Measurements from ENCODE around the gene FAM227B. TPM values are rescaled to one million over a fixed set of nuclear protein-coding genes. Genes with fewer than 3 reads are reported as not detected.

Gene FAM227B
- total RNA-seq, 1 donor from 2014 or later = 2.9 TPM

- intact Hi-C loops (cut with DNase I) = loop anchor here (5.0 to 10.0 kb wide), 2 partner anchors 186 to 632 kb away; no protein-coding TSS in a partner anchor
- H3K36me3 ChIP-seq = no peaks in the 10 kb centered on the region
- no peaks in the 10 kb centered on the region for H3K4me1 ChIP-seq
- peak within 1 kb of the TSS; percentile 42 to 44 for H3K4me3 ChIP-seq
- H3K27me3 ChIP-seq = no peaks in the 10 kb centered on the region
- TF ChIP-seq CTCF (IDR thresholded peaks at IDR 0.05) (no peak), POLR2A (IDR thresholded peaks at IDR 0.05) (peak in 1 of 2 donors; percentile 72)
- no peak for DNase-seq (ENCODE audit: extremely low spot score in 2 of 2)
- no peaks in the 10 kb centered on the region for H3K9me3 ChIP-seq
- peak within 1 kb of the TSS; percentile 74 for H3K27ac ChIP-seq
Measured at GRCh38 chr15:49423021-49423420, 197.6 kb downstream of the FAM227B start, which contains the start of gene FGF7. Gene FGF7 (plus strand): TSS chr15:49423242. CDS start chr15:49424298, 1,056 bp downstream.

GRCh38 chr15:49421991-49422390 is 198.6 kb downstream of the FAM227B start:
- no peaks in the 10 kb centered on the region for H3K27me3 ChIP-seq
- H3K4me3 ChIP-seq = peak overlapping the region; percentile 3 to 42
- no peaks in the 10 kb centered on the region for H3K4me1 ChIP-seq
- H3K9me3 ChIP-seq = no peaks in the 10 kb centered on the region
- intact Hi-C loops (cut with DNase I) = loop anchor here (5.0 to 10.0 kb wide), 2 partner anchors 185 to 633 kb away; no protein-coding TSS in a partner anchor
- TF ChIP-seq CTCF (IDR thresholded peaks at IDR 0.05) (peak in 2 of 3 experiments; percentile 45 to 96), POLR2A (IDR thresholded peaks at IDR 0.05) (no peak), POLR2AphosphoS5 (IDR thresholded peaks at IDR 0.05; ENCODE audit: insufficient read depth in 1 of 2, low read depth in 1 of 2) (no peak)
- H3K36me3 ChIP-seq = no peaks in the 10 kb centered on the region
- no peak for DNase-seq (ENCODE audit: extremely low spot score in 2 of 2)
- peak overlapping the region; percentile 74 for H3K27ac ChIP-seq

GRCh38 chr15:49418811-49419210 is 201.8 kb downstream of the FAM227B start:
- H3K27ac ChIP-seq = no peak overlapping the region
- H3K36me3 ChIP-seq = no peaks in the 10 kb centered on the region
- intact Hi-C loops (cut with DNase I) = no loop called here
- no peaks in the 10 kb centered on the region for H3K4me1 ChIP-seq
- DNase-seq (ENCODE audit: extremely low spot score in 2 of 2) = no peak
- H3K9me3 ChIP-seq = no peaks in the 10 kb centered on the region
- TF ChIP-seq POLR2AphosphoS5 (IDR thresholded peaks at IDR 0.05; ENCODE audit: insufficient read depth in 1 of 2, low read depth in 1 of 2) (no peak), CTCF (IDR thresholded peaks at IDR 0.05) (no peak), POLR2A (IDR thresholded peaks at IDR 0.05) (no peak)
- H3K27me3 ChIP-seq = no peaks in the 10 kb centered on the region
- no peak overlapping the region for H3K4me3 ChIP-seq

GRCh38 chr15:49415638-49416037 is 205.0 kb downstream of the FAM227B start:
- intact Hi-C loops (cut with DNase I) = no loop called here
- Histone ChIP-seq H3K36me3 (no peaks in the 10 kb centered on the region), H3K9me3 (no peaks in the 10 kb centered on the region), H3K4me3 (no peak overlapping the region), H3K27ac (no peak overlapping the region), H3K4me1 (no peaks in the 10 kb centered on the region), H3K27me3 (no peaks in the 10 kb centered on the region)
- no peak for TF ChIP-seq POLR2AphosphoS5 (IDR thresholded peaks at IDR 0.05; ENCODE audit: insufficient read depth in 1 of 2, low read depth in 1 of 2)
- no peak for TF ChIP-seq POLR2A (IDR thresholded peaks at IDR 0.05)
- TF ChIP-seq CTCF (IDR thresholded peaks at IDR 0.05) = no peak
- DNase-seq (ENCODE audit: extremely low spot score in 2 of 2) = no peak

GRCh38 chr15:49415149-49415548 is 205.5 kb downstream of the FAM227B start:
- no peaks in the 10 kb centered on the region for H3K9me3 ChIP-seq
- no peak overlapping the region for H3K4me3 ChIP-seq
- no peak overlapping the region for H3K27ac ChIP-seq
- no peaks in the 10 kb centered on the region for H3K4me1 ChIP-seq
- intact Hi-C loops (cut with DNase I) = no loop called here
- no peak for TF ChIP-seq CTCF (IDR thresholded peaks at IDR 0.05)
- no peak for DNase-seq (ENCODE audit: extremely low spot score in 2 of 2)
- no peaks in the 10 kb centered on the region for H3K27me3 ChIP-seq
- no peaks in the 10 kb centered on the region for H3K36me3 ChIP-seq

All from vagina (tissue), 2 donors.